ENCODE measurements around the gene SUDS3.

GRCh38 chr12:118465706-118466105, 89.4 kb downstream of the SUDS3 start:
- TF ChIP-seq CTCF (IDR thresholded peaks at IDR 0.05; ENCODE audit: low read depth, low read length) (no peak), EZH2phosphoT487 (IDR thresholded peaks at IDR 0.05; ENCODE audit: low read depth) (no peak)
